ENCODE results near the gene SFMBT2.
A peak's percentile ranks its signal among the peaks of the same experiment; 100 is the strongest.

SFMBT2 gene

DNA sequence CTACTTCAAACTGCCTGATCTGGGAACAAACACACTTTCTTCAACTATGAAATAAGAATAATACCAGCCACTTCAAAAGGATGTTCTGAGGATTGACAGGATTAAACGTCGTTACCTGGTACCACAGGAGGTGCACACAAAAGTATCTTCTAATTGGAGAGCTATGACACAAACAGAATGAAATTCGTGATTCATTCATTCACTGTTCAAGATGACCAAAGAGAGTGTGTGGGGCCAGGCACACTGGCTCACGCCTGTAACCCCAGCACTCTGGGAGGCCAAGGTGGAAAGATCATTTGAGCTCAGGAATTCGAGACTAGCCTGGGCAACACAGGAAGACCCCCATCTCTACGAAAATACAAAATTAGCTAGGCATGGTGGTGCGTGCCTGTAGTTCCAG lies 50.9 kb downstream of the SFMBT2 start:
- Histone ChIP-seq H3K36me3 (ENCODE audit: control insufficient read depth in 4 of 4, insufficient read depth in 4 of 4, low read length in 3 of 4) (peaks cover 9 to 61% (median 24%) of the 10 kb centered on the region in 4 experiments), H3K27ac (ENCODE audit: insufficient read depth in 1 of 2, low read depth in 1 of 2, low read length in 2 of 2, poor library complexity in 1 of 2, severe bottlenecking in 2 of 2) (no peak overlapping the region), H3K27me3 (replicated peaks in 2 of 5; ENCODE audit: control insufficient read depth in 4 of 5, insufficient read depth in 5 of 5, low read length in 4 of 5) (no peaks in the 10 kb centered on the region), H3K4me1 (ENCODE audit: control extremely low read depth in 1 of 4, control insufficient read depth in 4 of 4, insufficient read depth in 4 of 4, low read length in 3 of 4) (no peaks in the 10 kb centered on the region), H3K9me3 (ENCODE audit: control extremely low read depth in 1 of 5, control insufficient read depth in 4 of 5, insufficient read depth in 2 of 5, low read depth in 1 of 5, low read length in 4 of 5) (peaks cover 0 to 25% (median 9%) of the 10 kb centered on the region in 5 experiments), H3K4me3 (ENCODE audit: control insufficient read depth in 1 of 7, extremely low read depth in 1 of 7, insufficient read depth in 4 of 7, low read depth in 2 of 7, low read length in 6 of 7) (no peak overlapping the region)
- CTCF ChIA-PET: no interaction called here
- DNase-seq: no peak
- 94% methylated on average over 7 of the region's 7 CpGs for WGBS (ENCODE audit: insufficient coverage)
- POLR2A ChIA-PET: no interaction called here

DNA sequence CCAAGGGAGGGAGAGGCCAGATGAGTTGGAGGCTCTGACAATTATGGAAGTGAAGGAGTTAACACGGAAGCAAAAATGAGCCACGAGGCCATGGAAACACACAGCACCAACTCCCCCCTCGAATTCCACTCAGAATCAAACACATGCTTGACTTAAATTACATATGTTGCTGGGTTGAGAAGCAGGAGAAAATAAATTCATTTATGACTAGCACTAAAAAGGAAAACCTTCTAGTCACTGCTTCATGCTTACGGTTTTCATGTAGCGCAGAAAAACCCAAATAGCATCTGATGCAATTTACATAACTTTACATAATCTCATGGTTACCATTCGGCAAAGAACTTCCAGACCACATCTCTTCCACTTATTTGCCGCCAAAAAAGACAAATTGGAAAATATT lies 51.5 kb downstream of the SFMBT2 start:
- Histone ChIP-seq H3K27ac (ENCODE audit: insufficient read depth in 1 of 2, low read depth in 1 of 2, low read length in 2 of 2, poor library complexity in 1 of 2, severe bottlenecking in 2 of 2) (no peak overlapping the region), H3K4me3 (ENCODE audit: control insufficient read depth in 1 of 7, extremely low read depth in 1 of 7, insufficient read depth in 4 of 7, low read depth in 2 of 7, low read length in 6 of 7) (no peak overlapping the region), H3K36me3 (ENCODE audit: control insufficient read depth in 4 of 4, insufficient read depth in 4 of 4, low read length in 3 of 4) (peaks cover 9 to 55% (median 21%) of the 10 kb centered on the region in 4 experiments), H3K27me3 (replicated peaks in 2 of 5; ENCODE audit: control insufficient read depth in 4 of 5, insufficient read depth in 5 of 5, low read length in 4 of 5) (no peaks in the 10 kb centered on the region), H3K9me3 (ENCODE audit: control extremely low read depth in 1 of 5, control insufficient read depth in 4 of 5, insufficient read depth in 2 of 5, low read depth in 1 of 5, low read length in 4 of 5) (peaks cover 0 to 25% (median 9%) of the 10 kb centered on the region in 5 experiments), H3K4me1 (ENCODE audit: control extremely low read depth in 1 of 4, control insufficient read depth in 4 of 4, insufficient read depth in 4 of 4, low read length in 3 of 4) (no peaks in the 10 kb centered on the region)
- WGBS (ENCODE audit: insufficient coverage): 96% methylated on average over 4 of the region's 7 CpGs
- ChIA-PET CTCF (no interaction called here), POLR2A (no interaction called here)
- no peak for DNase-seq

DNA sequence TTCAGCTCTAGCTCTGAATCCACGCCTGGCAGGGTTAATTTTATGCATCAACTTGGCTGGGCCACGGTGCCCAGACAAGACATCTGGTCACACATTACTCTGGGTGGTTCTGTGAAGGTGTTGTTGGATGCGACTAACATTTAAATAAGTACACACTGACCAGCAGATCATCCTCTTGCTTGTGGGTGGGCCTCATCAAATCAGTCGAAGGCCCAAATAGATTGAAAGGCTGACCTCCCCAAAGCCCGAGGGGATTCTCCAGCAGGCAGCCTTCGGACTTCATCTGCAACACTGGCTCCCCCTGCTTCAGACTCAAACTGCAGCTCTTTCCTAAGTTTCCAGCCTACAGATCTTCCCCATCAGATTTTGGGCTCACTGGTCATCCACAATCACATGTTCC lies 53.6 kb downstream of the SFMBT2 start:
- ChIA-PET CTCF (no interaction called here), POLR2A (no interaction called here)
- no peak overlapping the region for H3K27ac ChIP-seq (ENCODE audit: insufficient read depth in 1 of 2, low read depth in 1 of 2, low read length in 2 of 2, poor library complexity in 1 of 2, severe bottlenecking in 2 of 2)
- 97% methylated on average over 5 of the region's 6 CpGs for WGBS (ENCODE audit: insufficient coverage)
- DNase-seq: no peak
- H3K9me3 ChIP-seq (ENCODE audit: control extremely low read depth in 1 of 5, control insufficient read depth in 4 of 5, insufficient read depth in 2 of 5, low read depth in 1 of 5, low read length in 4 of 5): peaks cover 0 to 16% (median 5%) of the 10 kb centered on the region in 5 experiments
- no peak overlapping the region for H3K4me3 ChIP-seq (ENCODE audit: control insufficient read depth in 1 of 7, extremely low read depth in 1 of 7, insufficient read depth in 4 of 7, low read depth in 2 of 7, low read length in 6 of 7)
- peaks cover 8 to 36% (median 14%) of the 10 kb centered on the region in 4 experiments for H3K36me3 ChIP-seq (ENCODE audit: control insufficient read depth in 4 of 4, insufficient read depth in 4 of 4, low read length in 3 of 4)
- H3K27me3 ChIP-seq (replicated peaks in 2 of 5; ENCODE audit: control insufficient read depth in 4 of 5, insufficient read depth in 5 of 5, low read length in 4 of 5): no peaks in the 10 kb centered on the region
- no peaks in the 10 kb centered on the region for H3K4me1 ChIP-seq (ENCODE audit: control extremely low read depth in 1 of 4, control insufficient read depth in 4 of 4, insufficient read depth in 4 of 4, low read length in 3 of 4)

DNA sequence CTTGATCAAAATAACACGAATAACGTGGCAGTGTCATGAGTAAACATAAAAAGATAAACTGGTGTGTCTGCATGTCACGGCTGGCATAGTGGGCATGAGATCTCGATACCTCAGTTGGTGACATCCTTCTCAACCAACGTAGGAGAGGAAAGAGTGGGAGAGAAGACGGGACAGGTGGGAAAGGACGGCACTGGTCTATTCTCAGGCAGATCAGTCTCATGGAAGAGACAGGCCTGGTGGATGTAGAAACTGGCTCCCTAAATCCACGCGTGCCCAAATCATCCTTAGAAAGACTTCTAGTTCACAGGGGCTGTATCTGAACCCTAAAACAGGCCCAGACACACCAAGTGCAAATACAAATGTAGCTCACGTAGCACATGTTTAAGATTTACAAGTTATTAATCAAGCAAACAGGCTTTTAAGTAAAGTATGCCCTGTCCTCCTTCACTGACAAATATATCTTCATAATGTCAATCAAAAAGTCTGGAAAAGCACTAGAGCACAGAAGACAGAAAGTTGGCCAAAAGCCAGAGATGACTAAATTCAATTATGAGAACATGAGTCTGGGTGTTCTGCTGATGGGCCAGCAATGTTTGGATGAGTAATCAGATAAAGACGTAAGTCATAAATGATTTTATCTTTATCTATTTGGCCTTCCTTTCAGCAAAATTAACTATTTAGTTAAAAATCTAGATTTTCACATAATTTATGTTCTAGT lies 56.3 kb downstream of the SFMBT2 start:
- Histone ChIP-seq H3K27ac (ENCODE audit: insufficient read depth in 1 of 2, low read depth in 1 of 2, low read length in 2 of 2, poor library complexity in 1 of 2, severe bottlenecking in 2 of 2) (no peak overlapping the region), H3K9me3 (ENCODE audit: control extremely low read depth in 1 of 5, control insufficient read depth in 4 of 5, insufficient read depth in 2 of 5, low read depth in 1 of 5, low read length in 4 of 5) (peaks cover 0 to 6% (median 3%) of the 10 kb centered on the region in 5 experiments), H3K4me3 (ENCODE audit: control insufficient read depth in 1 of 7, extremely low read depth in 1 of 7, insufficient read depth in 4 of 7, low read depth in 2 of 7, low read length in 6 of 7) (no peak overlapping the region), H3K27me3 (replicated peaks in 2 of 5; ENCODE audit: control insufficient read depth in 4 of 5, insufficient read depth in 5 of 5, low read length in 4 of 5) (no peaks in the 10 kb centered on the region), H3K4me1 (ENCODE audit: control extremely low read depth in 1 of 4, control insufficient read depth in 4 of 4, insufficient read depth in 4 of 4, low read length in 3 of 4) (no peaks in the 10 kb centered on the region), H3K36me3 (ENCODE audit: control insufficient read depth in 4 of 4, insufficient read depth in 4 of 4, low read length in 3 of 4) (peaks cover 3 to 19% (median 12%) of the 10 kb centered on the region in 4 experiments)
- CTCF ChIA-PET: no interaction called here
- POLR2A ChIA-PET: no interaction called here
- 95% methylated on average over 10 of the region's 11 CpGs for WGBS (ENCODE audit: insufficient coverage)
- DNase-seq: peak in 2 of 3 donors; percentile 11 to 14

DNA sequence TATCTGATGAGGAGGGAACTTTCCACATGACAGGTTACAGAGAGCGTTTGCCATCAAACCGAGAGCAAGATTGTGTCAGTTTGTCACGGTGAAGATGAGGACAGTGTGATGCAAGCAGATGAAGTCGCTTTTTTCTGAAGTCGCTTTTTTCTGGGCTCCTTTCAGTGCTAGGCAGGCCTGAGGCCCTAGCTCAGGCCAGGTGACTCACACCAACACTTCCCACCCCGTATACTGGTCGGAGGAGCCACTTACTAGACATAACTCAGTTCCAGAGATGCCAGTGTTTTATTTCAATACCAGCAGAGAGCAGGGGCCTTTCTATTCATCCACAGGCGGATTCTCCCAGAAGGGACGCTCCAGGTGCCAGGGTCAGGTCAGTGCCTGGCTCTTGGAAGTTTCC lies 58.9 kb downstream of the SFMBT2 start:
- Histone ChIP-seq H3K4me3 (ENCODE audit: control insufficient read depth in 1 of 7, extremely low read depth in 1 of 7, insufficient read depth in 4 of 7, low read depth in 2 of 7, low read length in 6 of 7) (no peak overlapping the region), H3K27ac (ENCODE audit: insufficient read depth in 1 of 2, low read depth in 1 of 2, low read length in 2 of 2, poor library complexity in 1 of 2, severe bottlenecking in 2 of 2) (no peak overlapping the region), H3K27me3 (replicated peaks in 2 of 5; ENCODE audit: control insufficient read depth in 4 of 5, insufficient read depth in 5 of 5, low read length in 4 of 5) (no peaks in the 10 kb centered on the region), H3K4me1 (ENCODE audit: control extremely low read depth in 1 of 4, control insufficient read depth in 4 of 4, insufficient read depth in 4 of 4, low read length in 3 of 4) (no peaks in the 10 kb centered on the region), H3K36me3 (ENCODE audit: control insufficient read depth in 4 of 4, insufficient read depth in 4 of 4, low read length in 3 of 4) (peaks cover 0 to 3% (median 1%) of the 10 kb centered on the region in 4 experiments), H3K9me3 (ENCODE audit: control extremely low read depth in 1 of 5, control insufficient read depth in 4 of 5, insufficient read depth in 2 of 5, low read depth in 1 of 5, low read length in 4 of 5) (no peaks in the 10 kb centered on the region)
- ChIA-PET CTCF (interaction anchor here (1.0 to 1.1 kb wide), 2 partner anchors 11 to 13 kb away, joined by 3 to 4 read pairs; no protein-coding TSS in a partner anchor), POLR2A (no interaction called here)
- 97% methylated on average over 9 of the region's 9 CpGs for WGBS (ENCODE audit: insufficient coverage)
- DNase-seq: no peak

DNA sequence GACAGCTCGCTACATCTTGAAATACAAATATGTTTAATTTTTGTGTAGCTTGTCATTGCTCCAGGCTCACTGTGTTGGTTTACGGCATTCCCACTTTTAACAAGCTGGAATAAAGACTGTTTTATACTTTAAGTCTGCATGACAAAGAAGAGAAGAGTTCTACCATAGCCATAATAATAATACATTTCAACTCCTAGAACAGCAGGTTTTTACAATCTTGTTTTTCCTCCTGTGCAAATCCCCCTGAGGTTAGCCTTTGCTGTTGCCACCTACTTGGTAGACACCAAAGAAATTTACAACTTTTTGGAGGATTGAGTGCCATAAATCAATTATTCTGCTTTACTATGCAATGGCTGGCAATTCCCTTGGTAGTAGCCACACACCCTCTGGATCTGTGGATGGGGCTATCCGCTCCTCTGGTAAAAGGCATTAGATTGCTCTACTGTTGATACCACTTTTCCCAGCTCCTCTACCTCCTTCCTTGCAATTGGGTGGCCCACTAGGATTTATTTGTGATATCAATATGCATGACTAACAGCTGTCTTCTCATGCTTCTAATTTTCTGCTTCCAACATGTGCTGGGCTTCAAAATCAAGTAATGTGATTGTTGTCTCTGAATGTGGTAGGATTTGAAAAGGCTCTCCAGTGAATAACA lies 60.2 kb downstream of the SFMBT2 start:
- CTCF ChIA-PET: interaction anchor here (1.1 kb wide), 2 partner anchors 25 to 431 kb away, joined by 3 read pairs; no protein-coding TSS in a partner anchor
- no CpG with 5 or more reads among the region's 3 CpGs for WGBS (ENCODE audit: insufficient coverage)
- Histone ChIP-seq H3K4me1 (ENCODE audit: control extremely low read depth in 1 of 4, control insufficient read depth in 4 of 4, insufficient read depth in 4 of 4, low read length in 3 of 4) (no peaks in the 10 kb centered on the region), H3K4me3 (ENCODE audit: control insufficient read depth in 1 of 7, extremely low read depth in 1 of 7, insufficient read depth in 4 of 7, low read depth in 2 of 7, low read length in 6 of 7) (no peak overlapping the region), H3K9me3 (ENCODE audit: control extremely low read depth in 1 of 5, control insufficient read depth in 4 of 5, insufficient read depth in 2 of 5, low read depth in 1 of 5, low read length in 4 of 5) (no peaks in the 10 kb centered on the region), H3K27me3 (replicated peaks in 2 of 5; ENCODE audit: control insufficient read depth in 4 of 5, insufficient read depth in 5 of 5, low read length in 4 of 5) (no peaks in the 10 kb centered on the region), H3K36me3 (ENCODE audit: control insufficient read depth in 4 of 4, insufficient read depth in 4 of 4, low read length in 3 of 4) (peaks cover 0 to 2% (median 0%) of the 10 kb centered on the region in 4 experiments), H3K27ac (ENCODE audit: insufficient read depth in 1 of 2, low read depth in 1 of 2, low read length in 2 of 2, poor library complexity in 1 of 2, severe bottlenecking in 2 of 2) (no peak overlapping the region)
- POLR2A ChIA-PET: interaction anchor here (0.6 kb wide), 1 partner anchor 45 kb away, joined by 8 read pairs; no protein-coding TSS in a partner anchor
- no peak for DNase-seq

DNA sequence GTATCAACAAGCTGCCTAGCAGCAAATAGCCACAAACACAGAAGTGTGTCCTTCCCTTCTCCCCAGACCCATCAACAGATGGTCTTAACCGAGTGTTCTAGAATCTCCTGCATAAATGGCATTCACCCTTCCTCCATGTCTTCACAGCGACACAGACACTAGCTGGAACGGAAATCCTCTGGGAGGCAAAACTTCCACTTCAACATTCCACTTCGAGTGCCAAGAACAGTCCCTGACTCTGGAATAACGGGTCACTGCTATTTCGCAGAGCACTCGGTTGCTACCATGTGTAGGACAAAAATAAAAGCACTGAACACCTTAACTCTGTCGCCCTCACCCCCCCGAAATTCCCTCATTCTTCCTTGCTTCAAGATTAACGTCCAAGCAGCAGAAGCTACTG lies 65.1 kb downstream of the SFMBT2 start:
- CTCF ChIA-PET: no interaction called here
- POLR2A ChIA-PET: no interaction called here
- DNase-seq: no peak
- Histone ChIP-seq H3K27me3 (replicated peaks in 2 of 5; ENCODE audit: control insufficient read depth in 4 of 5, insufficient read depth in 5 of 5, low read length in 4 of 5) (no peaks in the 10 kb centered on the region), H3K4me3 (ENCODE audit: control insufficient read depth in 1 of 7, extremely low read depth in 1 of 7, insufficient read depth in 4 of 7, low read depth in 2 of 7, low read length in 6 of 7) (no peak overlapping the region), H3K36me3 (ENCODE audit: control insufficient read depth in 4 of 4, insufficient read depth in 4 of 4, low read length in 3 of 4) (peaks cover 0 to 4% (median 0%) of the 10 kb centered on the region in 4 experiments), H3K4me1 (ENCODE audit: control extremely low read depth in 1 of 4, control insufficient read depth in 4 of 4, insufficient read depth in 4 of 4, low read length in 3 of 4) (no peaks in the 10 kb centered on the region), H3K27ac (ENCODE audit: insufficient read depth in 1 of 2, low read depth in 1 of 2, low read length in 2 of 2, poor library complexity in 1 of 2, severe bottlenecking in 2 of 2) (no peak overlapping the region), H3K9me3 (ENCODE audit: control extremely low read depth in 1 of 5, control insufficient read depth in 4 of 5, insufficient read depth in 2 of 5, low read depth in 1 of 5, low read length in 4 of 5) (peaks cover 0 to 11% (median 3%) of the 10 kb centered on the region in 5 experiments)
- 97% methylated on average over 10 of the region's 10 CpGs for WGBS (ENCODE audit: insufficient coverage)

Measured in common myeloid progenitor, CD34-positive (primary cell).